Activated CD8-positive, alpha-beta memory T cell treated with anti-CD3 and anti-CD28 coated beads, Interleukin-2, amount 10 ng/mL, durations not matched to agents 7 days and 5 days (primary cell): ENCODE results near the gene CHST9. TPM values are rescaled to one million over a fixed set of nuclear protein-coding genes. Genes with fewer than 3 reads are reported as not detected.

Experiments used
- ATAC-seq: fragments of 150-1000 bp; cut with Tn5 transposase; one replicate; pipeline ENCODE4 v1.10.0; 2021; ENCODE audit warnings: moderate library complexity
- CTCF ChIA-PET: fragments of 350-600 bp; sonication (Branson Sonifier 250); formaldehyde crosslinking; loops from one replicate; lab custom pipeline; 2021; ENCODE audit warnings: antibody characterized with exemption; lab: Charles Lee
- DNase-seq: peaks from one replicate; pipeline ENCODE4 v3.0.0-alpha.2; 2020
- H3K27ac Mint-ChIP-seq: one replicate; pipeline ENCODE4 v1.8.0; 2021; ENCODE audit warnings: mild to moderate bottlenecking, mixed read lengths
- H3K27me3 Mint-ChIP-seq: one replicate; pipeline ENCODE4 v1.8.0; 2021; ENCODE audit warnings: mixed read lengths
- H3K36me3 Mint-ChIP-seq: one replicate; pipeline ENCODE4 v1.8.0; 2021; ENCODE audit warnings: mild to moderate bottlenecking, mixed read lengths
- H3K4me1 Mint-ChIP-seq: one replicate; pipeline ENCODE4 v1.8.0; 2021; ENCODE audit warnings: mixed read lengths
- H3K4me3 Mint-ChIP-seq: one replicate; pipeline ENCODE4 v1.8.0; 2021; ENCODE audit warnings: mild to moderate bottlenecking, moderate library complexity, mixed read lengths
- H3K9me3 Mint-ChIP-seq: one replicate; pipeline ENCODE4 v1.8.0; 2022; ENCODE audit warnings: low read depth, mixed read lengths
- total RNA-seq, 2 experiments: library from RNA; stranded (reverse); gene quantifications; one replicate each; pipeline ENCODE4 v1.2.3, GENCODE V29; 2021

CHST9 gene
- total RNA-seq, 2 experiments from 2014 or later = not detected

GRCh38 chr18:26867471-26867870, 317.6 kb downstream of the CHST9 start:
- Mint-ChIP-seq H3K27ac (no peak overlapping the region), H3K4me3 (no peak overlapping the region), H3K27me3 (peaks cover 11% of the 10 kb centered on the region), H3K36me3 (no peaks in the 10 kb centered on the region), H3K9me3 (no peaks in the 10 kb centered on the region), H3K4me1 (no peaks in the 10 kb centered on the region)
- DNase-seq = no peak
- no peak for ATAC-seq
- CTCF ChIA-PET = no interaction called here

- H3K4me1 Mint-ChIP-seq = no peaks in the 10 kb centered on the region
- H3K27ac Mint-ChIP-seq = no peak within 1 kb of the TSS
- no peak within 1 kb of the TSS for H3K4me3 Mint-ChIP-seq
- DNase-seq = no peak
- no peak for ATAC-seq
- H3K36me3 Mint-ChIP-seq = no peaks in the 10 kb centered on the region
- no peaks in the 10 kb centered on the region for H3K9me3 Mint-ChIP-seq
- peaks cover 13% of the 10 kb centered on the region for H3K27me3 Mint-ChIP-seq
- CTCF ChIA-PET = no interaction called here
Observed at GRCh38 chr18:26865557-26865956, 319.6 kb downstream of the CHST9 start, which contains the start of gene AQP4. TSS of gene AQP4 (minus strand) at chr18:26865707. CDS start at chr18:26865689, 18 bp downstream.

DNA sequence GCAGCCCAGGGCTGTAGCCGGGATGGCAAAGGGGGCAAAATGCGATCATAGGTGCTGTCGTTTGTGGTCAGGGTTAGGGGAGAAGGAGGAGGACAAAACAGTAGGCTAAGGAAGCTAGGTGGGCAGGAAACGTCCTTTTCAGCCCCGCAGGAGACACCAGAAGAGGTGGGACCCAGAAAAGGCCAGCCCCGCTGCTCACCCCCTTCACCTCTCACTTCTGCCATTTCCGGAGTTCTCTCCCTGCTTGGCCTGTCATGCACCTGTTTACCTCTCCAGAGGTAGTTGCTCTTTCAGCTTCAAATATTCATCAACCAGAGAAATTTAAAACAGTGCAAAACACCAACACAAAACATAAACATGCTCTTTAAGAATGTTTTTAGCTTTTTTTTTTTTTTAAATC, 320.4 kb downstream of the CHST9 start:
- Mint-ChIP-seq H3K9me3 (no peaks in the 10 kb centered on the region), H3K4me3 (no peak overlapping the region), H3K27me3 (peaks cover 13% of the 10 kb centered on the region), H3K36me3 (no peaks in the 10 kb centered on the region), H3K4me1 (no peaks in the 10 kb centered on the region), H3K27ac (no peak overlapping the region)
- CTCF ChIA-PET = interaction anchor here (0.6 kb wide), 1 partner anchor 361 kb away, joined by 5 read pairs; no protein-coding TSS in a partner anchor
- no peak for DNase-seq
- ATAC-seq = no peak

- DNase-seq = no peak
- Mint-ChIP-seq H3K4me3 (no peak overlapping the region), H3K27me3 (peaks cover 13% of the 10 kb centered on the region), H3K9me3 (no peaks in the 10 kb centered on the region), H3K27ac (no peak overlapping the region), H3K4me1 (no peaks in the 10 kb centered on the region), H3K36me3 (no peaks in the 10 kb centered on the region)
- no peak for ATAC-seq
- CTCF ChIA-PET = no interaction called here
Observed at GRCh38 chr18:26863921-26864497, 321.1 kb downstream of the CHST9 start.

GRCh38 chr18:26863122-26863879, 321.8 kb downstream of the CHST9 start:
- Mint-ChIP-seq H3K27me3 (peaks cover 13% of the 10 kb centered on the region), H3K4me1 (no peaks in the 10 kb centered on the region), H3K4me3 (no peak overlapping the region), H3K27ac (no peak overlapping the region), H3K36me3 (no peaks in the 10 kb centered on the region), H3K9me3 (no peaks in the 10 kb centered on the region)
- CTCF ChIA-PET = no interaction called here
- no peak for ATAC-seq
- no peak for DNase-seq

GRCh38 chr18:26862084-26862483, 323.0 kb downstream of the CHST9 start:
- H3K27ac Mint-ChIP-seq = no peak overlapping the region
- no peak overlapping the region for H3K4me3 Mint-ChIP-seq
- no peaks in the 10 kb centered on the region for H3K36me3 Mint-ChIP-seq
- no peaks in the 10 kb centered on the region for H3K9me3 Mint-ChIP-seq
- no peak for DNase-seq
- peaks cover 13% of the 10 kb centered on the region for H3K27me3 Mint-ChIP-seq
- no peaks in the 10 kb centered on the region for H3K4me1 Mint-ChIP-seq
- CTCF ChIA-PET = no interaction called here
- no peak for ATAC-seq
